Right renal pelvis (tissue), 4 donors: Measurements from ENCODE around the gene FAM53B. TPM values are rescaled to one million over a fixed set of nuclear protein-coding genes. Genes with fewer than 3 reads are reported as not detected.
"Not testable (repeated sequence)": the region's sequence is repeated elsewhere in the genome, so short reads cannot be mapped to it uniquely, and the experiment has no call there.

Source experiments
- DNase-seq, 4 donors: peaks; one replicate each; pipeline ENCODE4 v3.0.0-alpha.2; 2013; ENCODE audit warnings: low read depth in 4 of 4, low spot score in 3 of 4, missing footprints in 1 of 4
- polyA plus RNA-seq, 4 donors: library from polyadenylated mRNA; unstranded; fragments of 120-200 nt; gene quantifications; one replicate each; pipeline ENCODE4 v1.2.1, GENCODE V29; 2013; ENCODE audit not compliant: insufficient read length in 4 of 4

FAM53B gene
- polyA plus RNA-seq, 4 donors, result 21.4 to 28.3 (median 28.1) TPM

DNA sequence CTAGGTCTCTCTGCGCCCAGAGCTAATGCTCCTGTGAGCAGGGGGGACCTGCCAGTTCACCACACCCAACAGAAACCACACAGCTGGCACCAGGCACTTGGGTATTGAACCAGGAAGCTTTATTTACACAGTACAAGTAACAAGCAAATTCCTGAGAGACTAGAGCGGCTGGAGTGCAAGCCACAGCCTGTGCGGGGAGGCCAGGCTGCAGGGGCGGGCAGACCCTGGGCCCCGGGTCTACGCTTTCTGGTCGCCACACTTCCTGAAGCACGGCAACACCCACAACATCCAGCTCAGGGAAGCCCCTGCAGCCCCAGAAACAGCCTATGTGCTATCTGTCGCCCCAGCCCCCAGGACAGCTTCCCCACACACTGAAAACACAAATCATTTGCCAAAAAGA lies 125.0 kb downstream of the FAM53B start:
- DNase-seq, result no peak

GRCh38 chr10:124618470-124619073 lies 125.6 kb downstream of the FAM53B start:
- DNase-seq, result no peak

- no peak for DNase-seq
These were observed 127.4 kb downstream of the FAM53B start for GRCh38 chr10:124616836-124617130.

DNA sequence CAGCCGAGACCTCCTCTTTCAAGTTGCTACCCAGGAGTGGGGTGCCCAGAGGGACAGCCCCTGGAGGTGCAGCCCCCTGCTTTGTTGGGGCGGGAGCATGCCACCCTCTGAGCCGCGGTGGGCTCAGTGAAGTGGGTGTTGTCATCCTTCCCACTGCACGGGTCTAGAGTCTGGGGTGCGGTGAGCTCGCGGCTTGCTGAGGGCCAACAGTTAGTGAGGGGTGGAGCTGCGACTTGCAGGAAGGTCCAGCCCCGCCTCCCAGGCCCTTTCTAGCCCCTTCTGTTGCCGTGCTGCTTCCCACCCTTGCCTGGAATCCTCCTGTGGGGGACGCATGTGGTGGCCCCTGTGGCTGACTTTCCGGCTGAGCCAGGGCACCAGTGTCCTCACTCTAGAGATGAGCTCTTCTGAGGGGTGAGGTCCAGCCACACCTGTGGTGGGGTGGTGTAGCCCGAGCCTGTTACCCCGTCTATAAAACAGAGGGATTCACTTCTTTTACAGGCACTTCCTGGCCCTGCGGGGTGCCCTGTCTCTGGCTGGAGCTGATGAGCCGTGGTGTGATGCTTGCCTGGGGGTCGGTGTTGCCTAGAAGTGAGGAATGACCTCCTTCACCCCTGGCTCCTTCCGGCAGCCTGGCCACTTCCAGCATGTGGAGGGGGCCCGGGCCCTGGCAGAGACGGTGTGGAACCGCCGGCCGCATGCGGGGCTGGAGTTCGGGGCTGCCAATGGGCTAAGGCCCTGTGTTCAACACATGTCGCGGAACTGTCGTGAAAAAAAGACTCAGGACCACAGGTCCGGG lies 127.9 kb downstream of the FAM53B start:
- no peak for DNase-seq

GRCh38 chr10:124615259-124615658 lies 128.9 kb downstream of the FAM53B start:
- no peak for DNase-seq

- DNase-seq, result no peak
These were observed 130.0 kb downstream of the FAM53B start for GRCh38 chr10:124614003-124614659.

- DNase-seq, result no peak
These were observed 131.3 kb downstream of the FAM53B start for GRCh38 chr10:124612611-124613498.

DNA sequence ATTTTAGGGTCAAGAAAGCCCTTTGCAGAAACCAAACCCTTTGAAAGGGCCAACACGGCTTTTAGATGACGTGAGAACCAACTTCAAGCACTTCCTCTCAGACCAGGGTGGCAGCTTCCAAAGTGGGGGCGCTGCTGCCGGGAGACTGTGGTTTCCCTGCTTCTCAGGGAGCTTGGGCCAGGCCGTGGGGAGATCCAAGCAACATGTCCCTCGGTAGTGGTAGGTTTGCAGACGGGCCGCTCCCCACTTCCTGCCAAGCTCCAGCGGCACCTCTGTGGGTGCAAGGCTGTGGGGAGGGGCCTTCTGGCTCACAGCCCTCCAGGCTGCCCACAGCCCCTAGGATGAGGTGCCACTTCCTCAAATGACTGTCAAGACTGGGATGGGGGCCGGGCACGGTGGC lies 132.4 kb downstream of the FAM53B start:
- no peak for DNase-seq

DNA sequence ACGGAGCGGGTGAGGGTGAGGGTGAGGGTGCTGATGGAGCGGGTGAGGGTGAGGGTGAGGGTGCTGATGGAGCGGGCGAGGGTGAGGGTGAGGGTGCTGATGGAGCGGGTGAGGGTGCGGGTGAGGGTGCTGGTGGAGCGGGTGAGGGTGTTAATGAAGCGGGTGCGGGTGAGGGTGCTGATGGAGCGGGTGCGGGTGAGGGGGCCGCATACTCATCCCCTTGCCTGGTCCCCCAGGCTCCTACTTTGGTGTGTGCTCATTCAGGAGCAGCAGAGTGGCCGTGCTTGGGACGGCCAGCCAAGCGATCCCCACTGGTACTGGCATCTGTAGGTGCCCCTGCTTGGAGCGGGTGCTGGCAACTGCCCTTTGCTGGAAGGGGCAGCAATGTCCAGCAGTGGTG lies 133.3 kb downstream of the FAM53B start:
- not testable (repeated sequence) for DNase-seq

GRCh38 chr10:124610186-124610585 lies 134.0 kb downstream of the FAM53B start:
- DNase-seq, result not testable (repeated sequence)

DNA sequence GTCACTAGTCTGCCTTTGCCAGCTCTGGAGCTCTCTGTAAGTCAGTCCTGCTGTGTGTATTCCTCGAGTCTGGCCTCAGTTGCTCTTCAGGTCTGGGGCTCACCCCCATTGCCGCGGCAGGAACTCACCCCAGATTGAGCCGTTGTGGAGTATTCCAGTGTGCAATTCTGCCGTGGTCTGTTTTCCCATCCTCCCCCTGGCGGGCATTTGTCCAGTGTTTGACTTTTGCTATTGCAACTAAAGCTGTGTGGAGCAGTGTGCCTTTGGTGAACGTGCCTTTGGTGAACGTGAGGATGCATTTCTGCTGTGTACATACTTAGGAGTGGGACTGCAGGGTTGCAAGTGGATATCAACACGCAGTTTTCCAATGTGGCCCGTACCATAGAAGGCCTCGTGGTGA lies 134.5 kb downstream of the FAM53B start:
- DNase-seq, result no peak

- DNase-seq, result no peak
These were observed 136.0 kb downstream of the FAM53B start for GRCh38 chr10:124608093-124608721.

GRCh38 chr10:124607693-124608092 lies 136.5 kb downstream of the FAM53B start:
- DNase-seq, result no peak

DNA sequence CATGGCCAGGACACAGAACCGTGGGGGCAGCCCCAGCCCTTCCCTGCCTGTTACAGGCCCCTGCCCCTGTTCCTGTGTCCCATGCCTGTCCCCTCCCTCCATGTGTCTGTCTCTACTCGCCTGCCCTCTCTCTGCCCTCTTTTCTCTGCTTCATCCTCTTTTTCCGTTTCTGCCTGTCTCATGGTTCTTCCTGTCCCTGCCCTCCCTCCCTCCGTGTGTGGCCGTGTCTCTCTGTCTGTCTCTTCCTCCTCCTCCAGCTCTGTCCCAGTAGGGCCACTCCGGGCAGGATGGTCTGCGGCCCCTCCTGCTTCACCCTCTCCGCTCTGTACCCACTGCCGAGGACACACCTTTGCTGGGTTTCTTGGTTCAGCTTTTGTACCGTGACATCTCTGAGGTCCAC lies 137.4 kb downstream of the FAM53B start:
- no peak for DNase-seq

GRCh38 chr10:124605856-124606812 lies 138.0 kb downstream of the FAM53B start:
- DNase-seq, result no peak

- no peak for DNase-seq
These were observed 138.7 kb downstream of the FAM53B start for GRCh38 chr10:124605481-124605855.

GRCh38 chr10:124605001-124605370 lies 139.2 kb downstream of the FAM53B start:
- no peak for DNase-seq

GRCh38 chr10:124604214-124605000 lies 139.8 kb downstream of the FAM53B start:
- DNase-seq, result no peak
